ENCODE measurements around the gene MINDY4.

- TF ChIP-seq, protein P1, sequence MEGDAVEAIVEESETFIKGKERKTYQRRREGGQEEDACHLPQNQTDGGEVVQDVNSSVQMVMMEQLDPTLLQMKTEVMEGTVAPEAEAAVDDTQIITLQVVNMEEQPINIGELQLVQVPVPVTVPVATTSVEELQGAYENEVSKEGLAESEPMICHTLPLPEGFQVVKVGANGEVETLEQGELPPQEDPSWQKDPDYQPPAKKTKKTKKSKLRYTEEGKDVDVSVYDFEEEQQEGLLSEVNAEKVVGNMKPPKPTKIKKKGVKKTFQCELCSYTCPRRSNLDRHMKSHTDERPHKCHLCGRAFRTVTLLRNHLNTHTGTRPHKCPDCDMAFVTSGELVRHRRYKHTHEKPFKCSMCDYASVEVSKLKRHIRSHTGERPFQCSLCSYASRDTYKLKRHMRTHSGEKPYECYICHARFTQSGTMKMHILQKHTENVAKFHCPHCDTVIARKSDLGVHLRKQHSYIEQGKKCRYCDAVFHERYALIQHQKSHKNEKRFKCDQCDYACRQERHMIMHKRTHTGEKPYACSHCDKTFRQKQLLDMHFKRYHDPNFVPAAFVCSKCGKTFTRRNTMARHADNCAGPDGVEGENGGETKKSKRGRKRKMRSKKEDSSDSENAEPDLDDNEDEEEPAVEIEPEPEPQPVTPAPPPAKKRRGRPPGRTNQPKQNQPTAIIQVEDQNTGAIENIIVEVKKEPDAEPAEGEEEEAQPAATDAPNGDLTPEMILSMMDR (IDR thresholded peaks at IDR 0.05), result no peak
- no peak for TF ChIP-seq POLR2A (IDR thresholded peaks at IDR 0.05)
Observed at GRCh38 chr7:30776971-30777370, 5.8 kb downstream of the MINDY4 start.
